Mucosa of descending colon (tissue), 3 donors: ENCODE data around the gene PVALB. TPM values are rescaled to one million over a fixed set of nuclear protein-coding genes. Genes with fewer than 3 reads are reported as not detected.
A peak's percentile ranks its signal among the peaks of the same experiment; 100 is the strongest.

Source experiments
- ATAC-seq: fragments of 200-7000 bp; cut with Tn5 transposase; one replicate; pipeline ENCODE4 v1.9.1; 2020; ENCODE audit warnings: mild to moderate bottlenecking, moderate library complexity
- DNase-seq, 3 donors: peaks; one replicate each; pipeline ENCODE4 v3.0.0-alpha.2; 2020
- H3K36me3 ChIP-seq: fragments of 200-600 bp; one replicate; pipeline ENCODE4 v1.8.0; 2021; ENCODE audit warnings: low read depth, mild to moderate bottlenecking
- H3K4me1 ChIP-seq: fragments of 200-600 bp; one replicate; pipeline ENCODE4 v1.8.0; 2021; ENCODE audit warnings: low read depth, mild to moderate bottlenecking
- H3K4me3 ChIP-seq: fragments of 200-600 bp; one replicate; pipeline ENCODE4 v1.8.0; 2021; ENCODE audit warnings: mild to moderate bottlenecking
- H3K9me3 ChIP-seq: fragments of 200-600 bp; one replicate; pipeline ENCODE4 v1.8.0; 2021; ENCODE audit warnings: mild to moderate bottlenecking
- intact Hi-C, 2 donors: fragments of 100-400 bp; cut with DNase I in 1 of 2; cut with micrococcal nuclease in 1 of 2; formaldehyde crosslinking; loops; one replicate each; pipeline versions ENCODE4 v1.11.0 to v1.11.1; 2022; cut with DNase I, micrococcal nuclease
- total RNA-seq, 3 donors: library from RNA; stranded (reverse); fragmentation: NEBNext Ultra II Directional in 2 of 3; extraction: Animal tissue kit (Norgen Biotek cat#: 25700) in 2 of 3; gene quantifications; one replicate each; pipeline versions ENCODE4 v1.2.1 to v1.2.4, GENCODE V29; 2021 to 2023
- TF ChIP-seq, protein P1 (sequence below): fragments of 200-600 bp; IDR thresholded peaks from one replicate; pipeline ENCODE4 v1.8.0; 2022; ENCODE audit warnings: antibody characterized with exemption, mild to moderate bottlenecking
- donor health status: DM: no; HTN: no; CAD: no; lungs with moderate emphysema.
- donor health status: DM: no; HTN: no; CAD: no.
- donor health status: DM: no; HTN: yes; CAD: no.

PVALB gene
- total RNA-seq, 3 donors from 2014 or later, result not detected

DNA sequence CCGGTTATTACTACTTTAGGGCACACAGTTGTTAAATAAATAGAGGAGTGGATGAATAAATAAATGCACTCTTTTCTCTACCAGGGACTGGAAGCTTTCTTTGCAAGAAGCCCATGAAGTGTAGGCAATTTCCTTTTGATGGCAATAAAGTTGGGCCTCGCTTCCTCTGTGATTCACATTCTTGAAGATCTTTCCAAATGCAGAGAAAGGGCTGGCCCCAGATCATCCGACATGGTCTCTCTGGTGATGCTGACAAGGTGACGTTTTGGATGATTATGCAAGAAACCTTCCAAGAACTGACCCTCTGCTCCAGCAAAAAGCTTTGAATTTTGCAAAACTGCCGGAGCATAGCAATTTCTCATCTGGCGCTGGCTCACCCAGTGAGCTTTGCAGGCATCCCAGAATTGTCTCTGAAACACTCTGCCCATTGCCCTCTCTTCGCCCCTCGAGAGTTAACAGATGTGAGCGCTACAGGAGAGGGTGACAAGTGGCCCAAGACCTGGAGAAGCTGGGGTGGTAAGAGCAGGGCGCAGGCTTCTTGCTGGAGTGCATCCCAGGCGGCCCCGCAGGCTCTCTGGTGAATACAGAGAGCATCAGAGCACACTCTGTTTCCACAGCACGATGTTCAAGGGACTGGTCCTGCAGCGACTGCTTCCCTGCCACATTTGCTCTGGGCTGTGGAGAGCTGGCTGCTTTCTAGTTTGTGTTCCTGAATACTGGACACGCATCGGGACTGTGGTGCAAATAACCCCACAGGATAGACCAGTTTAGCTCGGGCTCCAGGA lies 29.4 kb downstream of the PVALB start:
- Histone ChIP-seq H3K9me3 (no peaks in the 10 kb centered on the region), H3K4me1 (no peaks in the 10 kb centered on the region), H3K4me3 (no peak overlapping the region), H3K36me3 (no peaks in the 10 kb centered on the region)
- TF ChIP-seq, protein P1, sequence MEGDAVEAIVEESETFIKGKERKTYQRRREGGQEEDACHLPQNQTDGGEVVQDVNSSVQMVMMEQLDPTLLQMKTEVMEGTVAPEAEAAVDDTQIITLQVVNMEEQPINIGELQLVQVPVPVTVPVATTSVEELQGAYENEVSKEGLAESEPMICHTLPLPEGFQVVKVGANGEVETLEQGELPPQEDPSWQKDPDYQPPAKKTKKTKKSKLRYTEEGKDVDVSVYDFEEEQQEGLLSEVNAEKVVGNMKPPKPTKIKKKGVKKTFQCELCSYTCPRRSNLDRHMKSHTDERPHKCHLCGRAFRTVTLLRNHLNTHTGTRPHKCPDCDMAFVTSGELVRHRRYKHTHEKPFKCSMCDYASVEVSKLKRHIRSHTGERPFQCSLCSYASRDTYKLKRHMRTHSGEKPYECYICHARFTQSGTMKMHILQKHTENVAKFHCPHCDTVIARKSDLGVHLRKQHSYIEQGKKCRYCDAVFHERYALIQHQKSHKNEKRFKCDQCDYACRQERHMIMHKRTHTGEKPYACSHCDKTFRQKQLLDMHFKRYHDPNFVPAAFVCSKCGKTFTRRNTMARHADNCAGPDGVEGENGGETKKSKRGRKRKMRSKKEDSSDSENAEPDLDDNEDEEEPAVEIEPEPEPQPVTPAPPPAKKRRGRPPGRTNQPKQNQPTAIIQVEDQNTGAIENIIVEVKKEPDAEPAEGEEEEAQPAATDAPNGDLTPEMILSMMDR, result no peak
- intact Hi-C loops, result loop anchor here (5.0 to 10.0 kb wide), 3 partner anchors 67 to 470 kb away; no protein-coding TSS in a partner anchor
- DNase-seq (no peak), ATAC-seq (no peak)

DNA sequence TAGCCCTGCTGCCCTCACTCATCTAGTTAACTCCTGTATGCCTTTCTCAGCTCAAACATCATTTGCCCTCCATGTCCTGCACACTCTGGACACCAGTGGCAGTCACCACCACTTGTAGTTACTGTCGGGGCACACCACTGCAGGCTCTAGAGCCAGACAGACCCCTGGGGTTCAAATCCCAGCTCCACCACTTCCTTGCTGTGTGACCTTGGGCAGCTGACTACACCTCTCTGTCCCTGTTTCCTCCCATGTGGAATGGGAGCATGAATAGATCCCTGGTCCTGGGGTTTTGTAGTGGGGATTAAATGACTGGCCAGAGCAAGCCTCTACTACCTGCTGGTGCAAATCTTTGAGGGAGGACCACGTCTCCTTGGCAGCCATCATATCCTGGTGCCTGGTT lies 33.1 kb downstream of the PVALB start:
- no peaks in the 10 kb centered on the region for H3K36me3 ChIP-seq
- DNase-seq (no peak), ATAC-seq (no peak)
- no peaks in the 10 kb centered on the region for H3K9me3 ChIP-seq
- TF ChIP-seq, protein P1, result no peak
- H3K4me3 ChIP-seq, result no peak overlapping the region
- intact Hi-C loops, result loop anchor here (10.0 kb wide), 2 partner anchors 71 to 191 kb away; no protein-coding TSS in a partner anchor
- peaks cover 5% of the 10 kb centered on the region for H3K4me1 ChIP-seq

DNA sequence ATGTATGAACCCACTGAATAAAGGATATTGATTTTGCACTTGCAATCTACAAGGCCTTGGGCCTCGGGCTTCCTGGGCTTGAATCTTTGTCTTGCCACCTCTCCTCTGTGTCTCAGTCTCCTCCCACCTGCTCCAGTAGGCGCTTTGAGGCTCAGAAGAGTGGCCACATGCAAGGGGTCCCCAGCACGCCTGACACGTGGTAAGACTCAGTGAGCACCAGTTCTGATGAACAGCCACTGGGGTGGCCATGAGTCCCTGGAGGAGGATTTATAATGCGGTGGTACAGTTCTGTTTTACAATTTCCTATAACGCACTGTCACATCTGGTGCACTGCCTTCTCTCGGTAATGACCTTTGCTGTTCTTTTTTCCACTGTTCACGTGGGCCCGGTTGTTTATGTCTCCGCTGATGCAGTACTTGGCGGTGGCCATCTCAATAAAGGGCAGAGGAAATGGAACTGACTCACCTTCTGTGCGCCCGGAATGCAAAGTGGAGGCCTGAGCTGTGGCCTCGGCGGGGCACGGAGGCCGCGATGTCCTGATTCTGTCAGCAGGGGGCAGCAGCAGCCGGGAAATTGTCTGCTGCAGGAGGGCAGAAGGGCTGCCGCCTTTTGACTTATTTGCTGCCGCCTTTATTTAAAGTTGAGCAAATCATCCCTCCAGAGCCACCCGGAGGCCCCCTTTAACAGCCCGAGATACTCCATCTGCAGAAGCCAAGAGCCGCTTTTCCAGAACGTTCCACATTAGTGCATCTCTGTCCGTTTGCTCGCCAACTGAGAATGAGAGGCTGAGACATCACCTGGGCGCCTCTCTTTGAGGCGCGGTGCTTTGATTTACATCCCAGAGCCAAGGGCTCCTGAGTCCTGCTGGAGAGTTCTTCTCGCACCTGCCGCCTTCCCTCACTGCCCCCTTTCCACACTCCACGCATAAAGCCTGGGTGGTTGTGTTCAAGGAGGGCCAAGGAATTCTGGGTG lies 34.9 kb downstream of the PVALB start:
- intact Hi-C loops, result loop anchor here (10.0 kb wide), 2 partner anchors 73 to 193 kb away; no protein-coding TSS in a partner anchor
- Histone ChIP-seq H3K9me3 (no peaks in the 10 kb centered on the region), H3K4me3 (no peak overlapping the region), H3K36me3 (no peaks in the 10 kb centered on the region), H3K4me1 (peaks cover 5% of the 10 kb centered on the region)
- DNase-seq, result peak; percentile 80 to 91 (median 86)
- TF ChIP-seq, protein P1, result peak; percentile 81
- peak; percentile 98 for ATAC-seq

DNA sequence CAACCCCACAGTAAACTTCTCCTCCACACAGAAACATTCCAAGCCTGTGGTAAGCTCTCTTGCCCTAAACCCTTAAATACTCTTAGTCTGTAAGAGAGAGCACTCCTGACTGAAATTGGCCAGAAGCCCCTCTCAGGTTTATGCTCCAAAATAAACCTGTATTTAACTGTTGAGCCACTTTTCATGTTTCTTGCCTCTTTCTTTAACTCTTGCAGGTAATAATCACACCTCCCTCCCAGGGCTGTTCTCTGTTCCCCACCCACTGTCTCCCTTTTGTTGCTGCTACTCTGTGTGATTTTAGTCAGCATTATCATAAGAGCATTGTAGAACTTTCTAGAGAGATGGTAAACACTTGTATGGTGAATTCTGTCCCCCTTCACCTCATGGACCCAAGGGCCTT lies 38.8 kb downstream of the PVALB start:
- no peaks in the 10 kb centered on the region for H3K9me3 ChIP-seq
- H3K36me3 ChIP-seq, result no peaks in the 10 kb centered on the region
- intact Hi-C loops, result loop anchor here in 1 of 2 donors (10.0 kb wide), 1 partner anchor 233 kb away; no protein-coding TSS in a partner anchor
- no peak overlapping the region for H3K4me3 ChIP-seq
- TF ChIP-seq, protein P1, result no peak
- H3K4me1 ChIP-seq, result peaks cover 18% of the 10 kb centered on the region
- ATAC-seq (no peak), DNase-seq (no peak)

DNA sequence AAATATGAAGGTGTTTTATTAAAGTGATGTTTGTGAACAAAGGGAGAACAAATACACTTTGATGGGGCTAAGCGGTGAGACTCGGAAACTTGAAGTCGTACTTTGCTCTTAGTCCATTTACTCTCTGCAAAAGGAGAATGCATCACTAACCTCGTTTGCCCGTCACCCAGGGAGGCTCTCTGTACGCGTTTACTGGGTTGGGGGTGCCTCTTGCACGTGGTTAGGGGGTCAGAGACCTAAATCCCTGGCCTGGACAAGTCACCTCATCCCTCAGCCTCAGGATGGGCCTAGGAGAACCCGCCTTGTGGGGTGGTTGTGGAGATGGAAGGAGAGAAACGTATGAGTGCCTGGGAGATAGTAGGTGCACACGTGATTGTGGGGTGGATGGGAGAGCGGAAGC lies 40.1 kb downstream of the PVALB start:
- Histone ChIP-seq H3K4me1 (peaks cover 12% of the 10 kb centered on the region), H3K4me3 (no peak overlapping the region), H3K36me3 (no peaks in the 10 kb centered on the region), H3K9me3 (no peaks in the 10 kb centered on the region)
- TF ChIP-seq, protein P1, result no peak
- ATAC-seq (no peak), DNase-seq (peak in 1 of 3 donors; percentile 18)
- intact Hi-C loops, result loop anchor here in 1 of 2 donors (10.0 kb wide), 1 partner anchor 232 kb away; no protein-coding TSS in a partner anchor
